HG03280 (cell line): ENCODE results near the gene TMEM121.
A peak's percentile ranks its signal among the peaks of the same experiment; 100 is the strongest.
"Not testable (repeated sequence)": the region's sequence is repeated elsewhere in the genome, so short reads cannot be mapped to it uniquely, and the experiment has no call there.

ENCODE experiments used
- ATAC-seq: cut with Tn5 transposase; IDR thresholded peaks from one replicate; pipeline ENCODE4 v1.9.1; 2021; ENCODE audit warnings: mild to moderate bottlenecking, moderate library complexity; ENCODE audit not compliant: unreplicated experiment

The TMEM121 gene

GRCh38 chr14:105567164-105568103 is 41.1 kb downstream of the TMEM121 start:
- ATAC-seq: not testable (repeated sequence)

GRCh38 chr14:105568140-105568843 is 41.9 kb downstream of the TMEM121 start:
- not testable (repeated sequence) for ATAC-seq

DNA sequence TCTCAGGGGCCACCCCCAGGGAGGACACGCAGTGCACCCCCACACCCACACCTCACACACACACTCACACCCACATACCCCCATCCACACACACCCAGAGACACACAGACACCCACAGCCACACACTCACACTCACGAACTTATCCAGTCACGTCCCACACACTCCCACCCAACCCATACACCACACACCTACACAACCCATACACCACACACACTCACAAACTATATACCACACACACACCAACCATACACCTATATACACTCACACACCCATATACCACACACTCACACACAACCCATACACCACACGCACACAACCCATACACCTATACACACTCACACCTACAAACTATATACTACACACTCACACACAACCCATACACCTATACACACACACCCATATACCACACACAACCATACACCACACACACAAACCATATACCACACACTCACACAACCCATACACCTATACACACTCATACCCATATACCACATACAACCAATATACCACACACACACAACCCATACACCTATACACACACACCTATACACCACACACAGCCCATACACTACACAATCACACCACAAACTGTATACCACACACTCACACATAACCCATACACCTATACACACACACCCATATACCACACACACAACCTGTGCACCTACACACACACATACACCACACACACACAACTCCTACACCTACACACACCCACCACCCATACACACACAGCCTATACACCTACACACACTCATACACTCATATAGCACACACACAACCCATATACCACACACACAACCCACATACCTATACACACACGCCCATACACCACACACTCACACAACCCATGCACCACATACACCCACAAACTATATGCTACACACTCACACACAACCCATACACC is 42.7 kb downstream of the TMEM121 start:
- no peak for ATAC-seq

DNA sequence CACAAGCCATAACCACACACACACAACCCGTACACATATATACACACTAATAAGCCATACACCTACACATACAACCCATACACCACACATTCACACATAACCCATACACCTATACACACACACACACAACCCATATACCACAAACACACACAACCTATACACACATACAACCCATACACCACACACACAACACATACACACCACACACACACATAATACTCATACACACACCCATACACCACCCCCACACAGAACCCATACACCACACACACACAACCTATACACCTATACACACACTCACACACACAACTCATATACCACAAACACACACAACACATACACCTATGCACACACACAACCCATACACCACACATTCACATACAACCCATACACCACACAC is 44.1 kb downstream of the TMEM121 start:
- ATAC-seq: no peak

DNA sequence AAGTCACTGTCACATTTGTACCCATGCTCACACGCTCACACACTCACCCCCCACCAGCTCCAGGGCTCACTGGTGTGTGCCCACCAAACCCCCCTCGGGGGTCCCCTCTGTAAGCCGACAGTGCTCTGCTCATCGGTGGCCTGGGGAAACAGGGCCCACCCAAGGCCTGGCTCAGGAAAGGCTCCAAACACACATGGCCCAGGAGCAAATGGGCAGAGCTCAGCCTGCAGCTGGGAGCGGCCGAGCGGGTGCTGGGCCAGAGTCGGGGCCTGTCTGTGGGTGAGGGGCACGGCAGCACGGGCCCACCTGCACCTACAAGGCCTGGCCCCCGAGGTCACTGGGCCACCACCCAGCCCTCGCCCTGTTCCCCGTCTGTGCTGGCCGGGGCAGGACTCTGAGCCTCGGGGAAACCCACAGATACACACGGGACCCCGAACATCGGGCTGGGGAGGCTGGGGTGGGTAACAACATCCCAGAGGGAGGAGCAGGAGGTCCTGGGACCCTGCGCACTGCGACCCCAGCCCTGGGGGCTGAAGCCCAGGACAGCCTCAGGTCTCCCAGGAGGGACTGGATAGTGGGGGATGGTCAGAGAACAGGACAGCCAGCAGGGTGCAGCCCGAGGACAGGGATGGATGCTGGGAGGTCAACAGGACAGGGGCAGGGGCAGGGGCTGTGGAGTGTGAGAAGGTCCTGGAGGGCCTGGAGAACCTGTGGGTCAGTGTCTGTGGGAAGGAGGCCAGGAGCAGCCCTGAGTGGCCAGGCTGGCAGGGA is 45.0 kb downstream of the TMEM121 start:
- ATAC-seq: not testable (repeated sequence)

- ATAC-seq: not testable (repeated sequence)
These were observed 45.7 kb downstream of the TMEM121 start for GRCh38 chr14:105572063-105572462.

- not testable (repeated sequence) for ATAC-seq
These were observed 47.5 kb downstream of the TMEM121 start for GRCh38 chr14:105573841-105574240.

- ATAC-seq: not testable (repeated sequence)
These were observed 48.0 kb downstream of the TMEM121 start for GRCh38 chr14:105574411-105574810.

- ATAC-seq: peak; percentile 66
These were observed 48.8 kb downstream of the TMEM121 start for GRCh38 chr14:105575016-105575700.

DNA sequence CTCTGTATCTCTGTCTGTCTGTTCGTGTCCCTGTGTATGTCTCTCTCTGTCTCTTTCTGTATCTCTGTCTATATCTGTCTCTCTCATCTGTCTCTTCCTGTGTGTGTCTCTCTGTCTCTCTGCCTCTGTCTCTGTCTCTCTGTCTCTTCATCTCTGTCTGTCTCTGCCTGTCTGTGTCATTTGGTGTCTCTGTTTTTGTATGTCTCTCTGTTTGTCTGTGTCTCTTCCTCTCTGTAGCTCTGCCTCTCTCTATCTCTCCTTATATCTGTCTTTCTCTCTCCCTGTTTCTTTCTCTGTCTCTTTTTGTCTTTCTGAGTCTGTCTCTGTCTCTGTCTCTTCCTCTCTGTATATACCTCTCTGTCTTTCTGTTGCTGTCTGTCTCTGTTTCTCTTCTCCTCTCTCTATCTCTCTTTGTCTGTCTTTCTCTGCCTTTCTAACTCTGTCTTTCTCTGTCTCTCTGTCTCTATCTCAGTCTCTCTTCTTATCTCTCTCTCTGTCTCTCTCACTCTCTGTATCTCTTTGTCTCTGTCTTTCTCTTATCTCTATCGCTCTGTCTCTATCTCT is 50.2 kb downstream of the TMEM121 start:
- no peak for ATAC-seq

GRCh38 chr14:105577314-105577861 is 51.0 kb downstream of the TMEM121 start:
- no peak for ATAC-seq

- ATAC-seq: no peak
These were observed 51.7 kb downstream of the TMEM121 start for GRCh38 chr14:105578070-105578469.

DNA sequence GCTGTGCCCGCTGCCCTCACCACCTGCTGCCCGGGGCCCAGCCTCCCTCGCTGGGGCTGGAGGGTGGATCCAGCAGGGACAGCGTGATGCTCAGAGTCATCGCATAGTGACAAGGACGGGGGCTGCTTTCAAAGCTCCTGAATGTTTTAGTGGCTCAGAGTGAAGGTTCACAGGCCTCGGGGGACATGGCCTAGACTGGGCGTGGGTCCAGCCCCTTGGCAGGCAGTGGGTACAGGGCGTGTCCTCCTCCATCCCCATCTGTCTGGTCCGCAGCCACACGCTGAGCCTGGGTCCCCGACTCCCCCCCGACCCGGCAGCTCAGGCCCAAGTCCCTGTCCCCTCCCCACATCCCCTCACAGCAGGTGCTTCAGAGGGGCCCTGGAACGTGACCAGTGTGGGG is 52.8 kb downstream of the TMEM121 start:
- ATAC-seq: not testable (repeated sequence)
